GM18498 (cell line): ENCODE data around the gene PCGF2.
A peak's percentile ranks its signal among the peaks of the same experiment; 100 is the strongest.

Experiments
- ATAC-seq: cut with Tn5 transposase; IDR thresholded peaks from one replicate; pipeline ENCODE4 v1.9.1; 2021; ENCODE audit warnings: mild to moderate bottlenecking, moderate library complexity; ENCODE audit not compliant: unreplicated experiment

The PCGF2 gene

GRCh38 chr17:38751808-38752307, 3.7 kb upstream of the PCGF2 start:
- peak; percentile 28 for ATAC-seq

GRCh38 chr17:38751144-38751807, 3.1 kb upstream of the PCGF2 start:
- ATAC-seq: no peak

GRCh38 chr17:38750312-38751121, 2.4 kb upstream of the PCGF2 start:
- ATAC-seq: no peak

- ATAC-seq: no peak
Measured at GRCh38 chr17:38750044-38750311, 1.8 kb upstream of the PCGF2 start.

- ATAC-seq: no peak
Measured at GRCh38 chr17:38749223-38750043, 1.3 kb upstream of the PCGF2 start.

- ATAC-seq: no peak
Measured at GRCh38 chr17:38748892-38749222, 721 bp upstream of the PCGF2 start.

- ATAC-seq: no peak
Measured at GRCh38 chr17:38747463-38748148, 530 bp downstream of the PCGF2 start.

GRCh38 chr17:38746849-38747462, 1.2 kb downstream of the PCGF2 start:
- no peak for ATAC-seq

- no peak for ATAC-seq
Measured at GRCh38 chr17:38746004-38746848, 1.9 kb downstream of the PCGF2 start.

- no peak for ATAC-seq
Measured at GRCh38 chr17:38745545-38745944, 2.6 kb downstream of the PCGF2 start.

GRCh38 chr17:38743556-38744171, 4.5 kb downstream of the PCGF2 start:
- ATAC-seq: no peak

GRCh38 chr17:38742411-38743308, 5.5 kb downstream of the PCGF2 start:
- no peak for ATAC-seq

- ATAC-seq: no peak
Measured at GRCh38 chr17:38741921-38742410, 6.2 kb downstream of the PCGF2 start.

GRCh38 chr17:38741461-38741860, 6.7 kb downstream of the PCGF2 start:
- no peak for ATAC-seq

- no peak for ATAC-seq
Measured at GRCh38 chr17:38740806-38741205, 7.3 kb downstream of the PCGF2 start.

- no peak for ATAC-seq
Measured at GRCh38 chr17:38740044-38740443, 8.1 kb downstream of the PCGF2 start.

- ATAC-seq: no peak
Measured at GRCh38 chr17:38739305-38739704, 8.8 kb downstream of the PCGF2 start.

GRCh38 chr17:38738686-38739085, 9.4 kb downstream of the PCGF2 start:
- no peak for ATAC-seq
